HCT116 (cell line): ENCODE measurements around the gene PDE4D.

Source experiments
- EZH2 ChIP-seq: fragments of 200-600 bp; sonication (generic); IDR thresholded peaks from 2 replicates; pipeline ENCODE4 v1.6.1; 2017; ENCODE audit warnings: antibody characterized with exemption, mixed run types
- POLR2A ChIP-seq: IDR thresholded peaks from 2 replicates; pipeline ENCODE4 v1.7.0; 2011; ENCODE audit warnings: borderline replicate concordance; ENCODE audit not compliant: insufficient read depth, insufficient read length; ENCODE audit errors: extremely low read depth
- SIN3A ChIP-seq: IDR thresholded peaks from 2 replicates; pipeline ENCODE4 v1.6.1; 2012; ENCODE audit warnings: low read depth

DNA sequence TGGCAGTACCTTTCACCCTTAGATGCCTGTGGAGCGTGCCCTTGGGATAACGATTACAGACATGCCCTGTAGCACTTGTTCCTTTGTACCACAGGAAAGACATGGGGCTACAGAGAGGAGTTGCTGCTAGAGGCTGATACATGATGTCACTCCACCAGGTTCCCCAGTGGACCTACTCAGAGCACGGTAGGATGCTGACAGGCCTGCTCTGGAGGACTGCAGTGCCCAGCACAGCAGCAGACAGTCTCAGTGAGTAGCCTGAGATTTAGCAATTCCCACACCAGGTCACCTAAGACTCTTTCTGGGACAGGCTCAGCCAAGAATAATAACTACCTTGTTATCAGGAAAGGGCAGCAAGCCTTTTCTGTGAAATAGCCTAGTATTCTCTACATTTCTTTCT is 28.8 kb downstream of the PDE4D start:
- TF ChIP-seq SIN3A (no peak), POLR2A (no peak), EZH2 (no peak)
